NOMO-1 (cell line): ENCODE results near the gene MAP4K1.
A peak's percentile ranks its signal among the peaks of the same experiment; 100 is the strongest.
"Not testable (repeated sequence)": the region's sequence is repeated elsewhere in the genome, so short reads cannot be mapped to it uniquely, and the experiment has no call there.

Source experiments
- DNase-seq, 2 experiments: peaks; one replicate each; lab custom pipeline; 2025; ENCODE audit not compliant: unreplicated experiment in 2 of 2; lab: John Stamatoyannopoulos, UW

MAP4K1 gene

DNA sequence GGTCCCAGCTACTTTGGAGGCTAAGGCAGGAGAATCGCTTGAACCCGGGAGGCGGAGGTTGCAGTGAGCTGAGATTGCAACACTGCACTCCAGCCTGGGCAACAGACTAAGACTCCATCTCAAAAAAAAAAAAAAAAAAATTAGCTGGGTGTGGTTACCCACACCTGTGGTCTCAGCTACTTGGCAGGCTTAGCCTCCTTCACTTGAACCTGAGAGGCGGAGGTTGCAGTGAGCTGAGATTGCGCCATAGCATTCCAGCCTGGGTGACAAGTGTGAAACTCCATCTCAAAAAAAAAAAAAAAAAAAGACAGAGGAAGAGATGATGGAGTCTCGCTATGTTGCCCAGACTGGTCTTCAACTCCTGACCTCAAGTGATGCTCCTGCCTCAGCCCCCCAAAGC, 38.4 kb downstream of the MAP4K1 start:
- not testable (repeated sequence) for DNase-seq

DNA sequence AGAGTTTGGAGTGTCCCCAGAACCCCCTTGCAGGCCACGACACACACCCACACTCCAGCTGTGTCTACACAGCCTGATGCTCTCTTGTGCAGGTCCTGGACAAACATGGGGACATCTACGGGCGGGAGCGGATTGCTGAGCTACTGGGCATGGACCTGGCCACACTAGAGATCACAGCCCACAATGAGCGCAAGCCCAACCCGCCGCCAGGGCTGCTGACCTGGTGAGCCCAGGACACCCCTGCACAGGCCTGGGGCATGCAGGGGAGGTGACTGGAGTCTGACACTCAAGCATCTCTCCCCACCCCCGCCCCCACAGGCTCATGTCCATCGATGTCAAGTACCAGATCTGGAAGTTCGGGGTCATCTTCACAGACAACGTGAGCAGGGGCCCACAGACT, 39.9 kb downstream of the MAP4K1 start:
- DNase-seq = no peak

DNA sequence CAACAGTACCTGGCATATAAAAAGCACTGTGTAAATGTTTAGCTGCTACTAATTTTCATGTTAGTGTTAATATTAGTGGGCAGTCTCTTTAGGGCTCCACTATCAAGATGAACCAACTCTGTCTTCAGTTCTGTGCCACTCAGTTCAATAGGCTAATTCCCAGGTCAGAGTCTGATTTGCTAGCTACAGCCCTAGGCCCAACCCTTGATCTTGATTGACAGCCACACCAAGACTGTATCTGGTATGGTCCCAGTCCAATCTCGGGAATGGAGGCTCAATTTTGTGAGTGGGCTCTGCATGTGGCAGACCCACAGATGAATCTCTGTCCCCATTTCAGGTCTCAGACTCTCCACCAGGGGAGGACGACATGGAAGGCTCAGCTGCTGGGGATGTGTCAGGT, 46.1 kb downstream of the MAP4K1 start:
- DNase-seq = no peak

DNA sequence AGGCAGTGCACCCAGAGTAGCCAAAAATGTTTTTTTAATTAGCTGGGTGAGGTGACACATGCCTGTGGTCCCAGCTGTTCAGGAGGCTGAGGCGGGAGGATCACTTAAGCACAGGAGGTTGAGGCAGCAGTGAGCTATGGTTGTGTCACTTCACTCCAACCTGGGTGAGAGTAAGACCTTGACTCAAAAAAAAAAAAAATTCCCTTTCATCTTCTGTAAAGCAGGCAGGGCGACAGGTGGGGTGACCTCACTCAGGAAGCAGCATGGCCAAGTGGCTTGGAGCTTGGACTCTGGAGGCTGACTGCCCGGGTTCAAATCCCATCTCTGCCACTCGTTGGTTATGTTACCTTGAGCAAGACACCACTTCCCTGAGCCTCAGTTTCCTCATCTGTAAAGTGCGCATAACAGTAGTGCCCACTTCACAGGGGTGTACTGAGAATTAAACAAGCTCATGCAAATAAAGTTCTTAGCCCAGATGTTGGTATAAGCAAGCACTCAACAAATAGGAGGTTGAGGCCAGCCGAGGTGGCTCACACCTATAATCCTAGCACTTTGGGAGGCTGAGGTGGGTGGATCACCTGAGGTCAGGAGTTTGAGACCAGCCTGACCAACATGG, 48.3 kb downstream of the MAP4K1 start:
- no peak for DNase-seq

- no peak for DNase-seq
Observed at GRCh38 chr19:38565691-38566105, 52.1 kb downstream of the MAP4K1 start.

DNA sequence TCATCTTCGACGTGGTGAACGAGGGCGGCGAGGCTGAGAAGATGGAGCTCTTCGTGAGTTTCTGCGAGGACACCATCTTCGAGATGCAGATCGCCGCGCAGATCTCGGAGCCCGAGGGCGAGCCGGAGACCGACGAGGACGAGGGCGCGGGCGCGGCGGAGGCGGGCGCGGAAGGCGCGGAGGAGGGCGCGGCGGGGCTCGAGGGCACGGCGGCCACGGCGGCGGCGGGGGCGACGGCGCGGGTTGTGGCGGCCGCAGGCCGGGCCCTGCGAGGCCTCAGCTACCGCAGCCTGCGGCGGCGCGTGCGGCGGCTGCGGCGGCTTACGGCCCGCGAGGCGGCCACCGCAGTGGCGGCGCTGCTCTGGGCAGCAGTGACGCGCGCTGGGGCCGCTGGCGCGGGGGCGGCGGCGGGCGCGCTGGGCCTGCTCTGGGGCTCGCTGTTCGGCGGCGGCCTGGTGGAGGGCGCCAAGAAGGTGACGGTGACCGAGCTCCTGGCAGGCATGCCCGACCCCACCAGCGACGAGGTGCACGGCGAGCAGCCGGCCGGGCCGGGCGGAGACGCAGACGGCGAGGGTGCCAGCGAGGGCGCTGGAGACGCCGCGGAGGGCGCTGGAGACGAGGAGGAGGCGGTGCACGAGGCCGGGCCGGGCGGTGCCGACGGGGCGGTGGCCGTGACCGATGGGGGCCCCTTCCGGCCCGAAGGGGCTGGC, 52.6 kb downstream of the MAP4K1 start:
- peak; percentile 42 to 61 for DNase-seq

GRCh38 chr19:38563475-38563874, 54.3 kb downstream of the MAP4K1 start:
- DNase-seq = no peak

GRCh38 chr19:38562096-38562495, 55.7 kb downstream of the MAP4K1 start:
- no peak for DNase-seq

DNA sequence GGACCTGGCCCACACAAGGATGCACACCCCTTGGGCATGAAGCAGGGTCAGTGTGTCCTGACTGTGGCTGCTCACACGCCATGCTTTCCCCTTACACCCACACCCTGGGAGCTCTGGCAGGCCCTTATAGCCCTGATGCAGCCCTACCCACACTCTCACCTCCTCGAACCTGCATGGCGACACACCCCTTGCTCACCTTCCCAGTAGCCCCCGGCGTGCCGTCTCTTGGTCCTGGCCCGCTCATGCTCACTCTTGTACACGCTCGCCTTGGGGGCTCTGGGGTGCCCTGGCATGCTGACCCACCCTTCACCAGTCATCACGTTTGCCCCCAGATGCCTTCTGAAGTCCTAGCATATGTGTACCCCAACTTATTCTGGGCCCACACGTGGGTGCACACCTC, 56.1 kb downstream of the MAP4K1 start:
- no peak for DNase-seq

DNA sequence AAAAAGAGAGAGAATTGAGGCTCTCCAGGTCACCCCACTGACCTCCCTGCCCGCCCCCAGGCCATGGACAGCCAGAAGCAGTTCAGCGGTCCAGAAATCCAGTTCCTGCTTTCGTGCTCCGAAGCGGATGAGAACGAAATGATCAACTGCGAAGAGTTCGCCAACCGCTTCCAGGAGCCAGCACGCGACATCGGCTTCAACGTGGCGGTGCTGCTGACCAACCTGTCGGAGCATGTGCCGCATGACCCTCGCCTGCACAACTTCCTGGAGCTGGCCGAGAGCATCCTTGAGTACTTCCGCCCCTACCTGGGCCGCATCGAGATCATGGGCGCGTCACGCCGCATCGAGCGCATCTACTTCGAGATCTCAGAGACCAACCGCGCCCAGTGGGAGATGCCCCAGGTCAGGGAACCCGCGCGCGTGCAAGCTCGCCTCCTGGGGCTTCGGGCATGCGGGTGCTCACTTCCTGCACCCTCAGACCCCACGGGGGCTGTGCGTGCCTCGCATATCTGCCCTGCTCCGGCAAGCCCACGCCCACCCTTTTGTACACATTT, 56.6 kb downstream of the MAP4K1 start:
- DNase-seq = no peak

- DNase-seq = peak in 1 of 2 experiments; percentile 13
Observed at GRCh38 chr19:38559428-38560401, 58.0 kb downstream of the MAP4K1 start.

- DNase-seq = not testable (repeated sequence)
Observed at GRCh38 chr19:38558933-38559332, 58.8 kb downstream of the MAP4K1 start.

GRCh38 chr19:38557205-38557799, 60.5 kb downstream of the MAP4K1 start:
- peak; percentile 90 to 94 for DNase-seq

- DNase-seq = peak in 1 of 2 experiments; percentile 47
Observed at GRCh38 chr19:38556521-38557174, 61.1 kb downstream of the MAP4K1 start.

DNA sequence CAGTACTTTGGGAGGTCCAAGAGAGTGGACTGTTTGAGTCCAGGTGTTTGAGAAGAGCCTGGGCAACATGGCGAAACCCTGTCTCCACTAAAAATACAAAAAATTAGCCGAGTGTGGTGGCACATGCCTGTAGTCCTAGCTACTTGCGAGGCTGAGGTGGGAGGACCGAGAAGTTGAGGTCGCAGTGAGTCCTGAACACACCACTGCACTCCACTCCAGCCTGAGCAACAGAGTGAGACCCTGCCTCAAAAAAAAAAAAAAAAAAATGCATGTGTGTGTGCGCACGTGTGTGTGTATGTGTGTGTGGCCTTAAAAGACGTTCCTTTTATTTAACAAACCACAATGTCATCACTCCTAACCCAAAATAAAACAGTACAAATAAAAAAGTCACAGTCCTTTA, 62.6 kb downstream of the MAP4K1 start:
- no peak for DNase-seq

GRCh38 chr19:38554676-38555141, 63.0 kb downstream of the MAP4K1 start:
- DNase-seq = peak in 1 of 2 experiments; percentile 6

- DNase-seq = not testable (repeated sequence)
Observed at GRCh38 chr19:38553239-38553638, 64.5 kb downstream of the MAP4K1 start.

DNA sequence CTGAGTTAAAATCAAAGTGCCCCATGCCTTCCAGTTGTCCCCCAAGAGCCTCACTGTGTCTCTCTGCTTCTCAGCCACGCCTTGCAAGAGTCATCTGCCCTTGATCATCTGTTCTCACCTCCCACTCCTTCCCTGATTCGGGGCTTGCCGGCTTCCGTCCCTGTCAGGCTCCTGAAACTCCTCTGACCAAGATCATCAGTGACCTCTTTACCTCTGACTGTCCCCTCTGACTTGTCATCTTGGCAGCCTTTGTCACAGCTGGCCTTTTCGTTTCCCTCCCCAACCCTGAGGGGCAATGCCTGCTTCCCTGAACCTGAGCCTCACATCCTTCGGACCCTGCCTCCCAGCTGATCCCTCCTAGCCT, 66.3 kb downstream of the MAP4K1 start:
- no peak for DNase-seq

DNA sequence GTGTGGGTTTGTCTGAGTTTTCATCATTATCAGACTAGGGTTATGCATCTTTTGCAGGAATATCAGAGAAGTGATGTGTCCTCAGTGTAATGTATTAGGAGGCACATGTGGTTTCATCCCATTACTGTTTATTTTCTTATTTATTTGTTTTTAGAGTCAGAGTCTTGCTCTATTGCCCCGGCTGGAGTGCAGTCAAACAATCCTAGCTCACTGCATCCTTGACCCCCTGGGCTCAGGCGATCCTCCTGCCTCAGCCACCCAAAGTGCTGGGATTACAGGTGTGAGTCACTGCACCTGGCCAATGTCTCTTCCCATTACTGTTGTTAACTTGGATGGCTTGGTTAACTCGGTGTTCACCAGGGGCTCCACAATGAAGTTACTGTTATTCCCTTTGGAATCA, 67.4 kb downstream of the MAP4K1 start:
- no peak for DNase-seq

DNA sequence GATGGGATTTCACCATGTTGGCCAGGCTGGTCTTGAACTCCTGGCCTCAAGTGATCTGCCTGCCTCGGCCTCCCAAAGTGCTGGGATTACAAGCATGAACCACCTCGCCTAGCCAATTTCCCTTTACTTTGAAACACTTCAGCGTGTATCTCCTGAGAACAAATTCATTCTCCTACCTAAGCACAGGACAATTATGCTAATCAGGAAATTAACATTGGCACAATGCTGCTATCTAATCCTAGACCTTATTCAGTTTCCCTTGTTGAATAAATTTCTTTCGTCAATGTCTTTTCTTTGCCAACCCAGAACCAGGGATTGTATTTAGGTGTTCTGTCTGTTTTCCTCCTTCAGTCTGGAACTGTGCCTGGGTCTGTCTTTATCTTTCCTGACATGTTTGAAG, 67.8 kb downstream of the MAP4K1 start:
- no peak for DNase-seq
